ENCODE data around the gene IRX6.

GRCh38 chr16:55333684-55334083 lies 9.7 kb downstream of the IRX6 start:
- TF ChIP-seq EP300 (IDR thresholded peaks at IDR 0.05) (no peak), CTCF (IDR thresholded peaks at IDR 0.05) (no peak), POLR2A (IDR thresholded peaks at IDR 0.05) (no peak)

Measured in stomach (tissue), 4 donors.